Measurements from ENCODE around the gene CTXN3. TPM values are rescaled to one million over a fixed set of nuclear protein-coding genes. Genes with fewer than 3 reads are reported as not detected.
"Not testable (repeated sequence)": the region's sequence is repeated elsewhere in the genome, so short reads cannot be mapped to it uniquely, and the experiment has no call there.

Gene CTXN3
- total RNA-seq, 4 donors from 2014 or later, result not detected

DNA sequence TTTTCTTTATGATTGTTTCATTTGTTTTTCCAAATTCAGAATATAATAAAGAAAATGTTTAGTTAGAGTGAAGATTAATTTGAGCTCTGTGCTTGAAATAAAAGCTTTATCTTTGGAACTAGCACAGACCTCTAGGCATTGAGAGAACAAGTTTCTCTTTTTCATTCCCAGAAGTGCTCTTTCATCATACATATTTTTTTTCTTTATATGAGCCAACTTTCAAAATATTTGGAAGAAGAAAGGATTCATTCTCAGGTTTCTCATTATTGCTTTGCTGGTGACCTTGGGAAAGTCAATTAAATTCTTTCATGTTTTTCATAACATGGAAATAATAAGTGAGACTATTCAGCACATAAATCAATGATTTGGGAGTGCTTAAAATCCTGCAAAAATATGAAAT is 16.8 kb downstream of the CTXN3 start:
- no peak overlapping the region for H3K27ac ChIP-seq
- no peak overlapping the region for H3K4me3 ChIP-seq
- no peaks in the 10 kb centered on the region for H3K27me3 ChIP-seq
- H3K36me3 ChIP-seq, result no peaks in the 10 kb centered on the region
- H3K9me3 ChIP-seq, result no peaks in the 10 kb centered on the region
- TF ChIP-seq POLR2A (IDR thresholded peaks at IDR 0.05), result no peak
- no peak for DNase-seq (ENCODE audit: low spot score in 2 of 2)
- H3K4me1 ChIP-seq, result no peaks in the 10 kb centered on the region

- Histone ChIP-seq H3K9me3 (no peaks in the 10 kb centered on the region), H3K36me3 (no peaks in the 10 kb centered on the region), H3K27ac (no peak overlapping the region), H3K27me3 (no peaks in the 10 kb centered on the region), H3K4me3 (no peak overlapping the region), H3K4me1 (no peaks in the 10 kb centered on the region)
- WGBS, result 65% methylated on average over 3 of the region's 3 CpGs
- no peak for TF ChIP-seq CTCF (IDR thresholded peaks at IDR 0.05)
- no peak for TF ChIP-seq POLR2A (IDR thresholded peaks at IDR 0.05)
- TF ChIP-seq EP300 (IDR thresholded peaks at IDR 0.05), result no peak
- TF ChIP-seq POLR2AphosphoS5 (IDR thresholded peaks at IDR 0.05), result no peak
- DNase-seq (ENCODE audit: low spot score in 2 of 2), result no peak
These were observed 17.3 kb downstream of the CTXN3 start for GRCh38 chr5:127666043-127666716.

DNA sequence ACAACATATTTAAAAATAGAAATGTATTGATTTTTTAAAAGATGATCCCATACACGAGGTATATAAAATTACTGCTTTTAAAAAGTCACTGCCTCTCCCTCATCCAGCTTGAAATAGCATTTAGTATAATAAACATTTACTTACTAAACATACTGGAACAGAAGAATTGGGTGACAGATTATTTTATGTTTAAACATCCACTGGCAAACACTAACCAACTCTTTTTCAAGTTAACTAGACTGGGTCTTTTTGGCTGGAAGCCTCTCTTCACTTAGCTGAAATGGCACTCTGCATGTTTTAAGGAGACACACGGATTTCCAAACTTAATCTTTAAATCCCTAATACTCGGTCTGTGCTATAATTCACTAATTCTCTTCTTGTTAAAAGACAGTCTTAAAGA is 19.0 kb downstream of the CTXN3 start:
- no peaks in the 10 kb centered on the region for H3K9me3 ChIP-seq
- no peak for DNase-seq (ENCODE audit: low spot score in 2 of 2)
- no peaks in the 10 kb centered on the region for H3K36me3 ChIP-seq
- TF ChIP-seq POLR2A (IDR thresholded peaks at IDR 0.05) (no peak), POLR2AphosphoS5 (IDR thresholded peaks at IDR 0.05) (no peak), EP300 (IDR thresholded peaks at IDR 0.05) (no peak), CTCF (IDR thresholded peaks at IDR 0.05) (no peak)
- no peaks in the 10 kb centered on the region for H3K4me1 ChIP-seq
- no peaks in the 10 kb centered on the region for H3K27me3 ChIP-seq
- no peak overlapping the region for H3K27ac ChIP-seq
- no peak overlapping the region for H3K4me3 ChIP-seq
- WGBS, result 60% methylated on average over 3 of the region's 3 CpGs

DNA sequence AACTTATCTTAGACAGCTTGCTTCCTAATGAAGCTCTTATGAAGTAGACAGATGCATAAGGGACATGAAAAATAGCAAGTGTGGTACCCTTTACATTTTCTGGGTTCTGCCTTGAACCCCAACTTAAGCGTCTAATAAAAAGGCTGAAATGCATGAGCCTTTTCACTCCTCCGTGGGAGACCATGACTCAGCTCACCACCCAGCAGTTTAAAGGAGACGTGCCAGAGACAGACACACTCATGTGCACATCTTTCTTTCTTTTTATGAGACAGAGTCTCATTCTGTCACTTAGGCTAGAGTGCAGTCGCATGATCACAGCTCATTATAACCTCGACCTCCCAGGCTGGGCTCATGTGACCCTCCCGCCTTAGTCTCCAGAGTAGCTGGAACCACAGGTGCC is 22.3 kb downstream of the CTXN3 start:
- no peak overlapping the region for H3K27ac ChIP-seq
- H3K36me3 ChIP-seq, result no peaks in the 10 kb centered on the region
- no peak for DNase-seq (ENCODE audit: low spot score in 2 of 2)
- TF ChIP-seq POLR2AphosphoS5 (IDR thresholded peaks at IDR 0.05), result no peak
- no peak for TF ChIP-seq CTCF (IDR thresholded peaks at IDR 0.05)
- TF ChIP-seq EP300 (IDR thresholded peaks at IDR 0.05), result no peak
- no peak for TF ChIP-seq POLR2A (IDR thresholded peaks at IDR 0.05)
- no peaks in the 10 kb centered on the region for H3K9me3 ChIP-seq
- no peak overlapping the region for H3K4me3 ChIP-seq
- WGBS, result 91% methylated on average over 6 of the region's 6 CpGs
- no peaks in the 10 kb centered on the region for H3K27me3 ChIP-seq
- H3K4me1 ChIP-seq, result no peaks in the 10 kb centered on the region

GRCh38 chr5:127673117-127673800 is 24.4 kb downstream of the CTXN3 start:
- H3K27ac ChIP-seq, result no peak overlapping the region
- TF ChIP-seq EP300 (IDR thresholded peaks at IDR 0.05) (no peak), POLR2A (IDR thresholded peaks at IDR 0.05) (no peak), POLR2AphosphoS5 (IDR thresholded peaks at IDR 0.05) (no peak), CTCF (IDR thresholded peaks at IDR 0.05) (no peak)
- WGBS, result 47% methylated on average over 2 of the region's 2 CpGs

GRCh38 chr5:127676951-127677350 is 28.1 kb downstream of the CTXN3 start:
- not testable (repeated sequence) for H3K27ac ChIP-seq; DNase-seq (ENCODE audit: low spot score in 2 of 2); H3K9me3 ChIP-seq

More at GRCh38 chr5:127673117-127673800, 24.4 kb downstream of the CTXN3 start:
- H3K4me1 ChIP-seq, result no peaks in the 10 kb centered on the region
- no peak overlapping the region for H3K4me3 ChIP-seq
- no peaks in the 10 kb centered on the region for H3K27me3 ChIP-seq
- no peak for DNase-seq (ENCODE audit: low spot score in 2 of 2)
- H3K9me3 ChIP-seq, result no peaks in the 10 kb centered on the region
- H3K36me3 ChIP-seq, result no peaks in the 10 kb centered on the region

GRCh38 chr5:127679691-127680330 is 30.9 kb downstream of the CTXN3 start:
- H3K36me3 ChIP-seq; H3K27me3 ChIP-seq; H3K4me1 ChIP-seq; H3K27ac ChIP-seq; H3K9me3 ChIP-seq; H3K4me3 ChIP-seq; DNase-seq (ENCODE audit: low spot score in 2 of 2): not testable (repeated sequence)
- whole genome bisulfite sequencing, result 67% methylated on average over 3 of the region's 3 CpGs

More at GRCh38 chr5:127676951-127677350, 28.1 kb downstream of the CTXN3 start:
- H3K36me3 ChIP-seq, H3K4me1 ChIP-seq, H3K4me3 ChIP-seq, H3K27me3 ChIP-seq: not testable (repeated sequence)
